ENCODE results near the gene RPS27A.

DNA sequence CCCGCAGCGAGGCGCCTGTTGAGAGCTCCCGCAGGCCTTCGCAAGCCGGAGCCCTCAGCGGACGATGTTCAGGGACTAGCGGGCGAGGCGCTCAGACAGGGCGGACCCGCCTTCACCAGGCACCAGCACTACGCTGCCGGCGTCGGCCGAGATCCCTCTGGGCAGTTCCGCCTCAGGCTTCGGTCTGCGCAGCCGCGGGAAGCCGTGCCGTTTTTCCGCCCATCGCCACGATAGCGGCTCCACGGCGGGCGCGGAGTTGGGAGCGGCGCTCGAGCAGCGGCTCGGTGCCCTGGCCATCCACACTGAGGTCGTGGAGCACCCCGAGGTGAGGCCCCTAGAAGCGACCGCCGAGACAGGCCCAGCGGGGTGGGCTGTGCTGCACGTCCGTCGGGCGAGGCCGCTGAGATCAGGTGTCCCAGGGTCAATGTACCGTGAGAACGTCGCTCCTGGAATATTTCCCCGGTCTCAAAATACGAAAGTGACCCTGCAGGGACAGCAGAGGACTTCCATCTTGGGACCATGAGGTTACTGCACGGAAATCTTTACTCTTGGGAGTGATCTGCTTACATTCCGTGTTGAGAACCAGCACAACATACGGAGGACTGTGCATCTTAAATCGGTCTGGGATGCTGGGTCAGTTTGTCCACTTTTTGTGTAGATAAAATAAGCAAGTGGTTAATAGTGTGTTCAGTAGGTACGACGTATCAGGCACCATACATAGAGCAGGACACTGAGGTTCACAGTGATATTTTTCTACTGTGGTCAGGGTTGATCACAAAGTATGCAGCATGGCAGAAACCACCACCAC lies 49.8 kb downstream of the RPS27A start:
- peak; percentile 65 for TF ChIP-seq POLR2A (IDR thresholded peaks at IDR 0.05)
- peak; percentile 80 for TF ChIP-seq POLR2AphosphoS5 (IDR thresholded peaks at IDR 0.05)

Data from prostate gland (tissue), 1 donor.